COR-L47 (cell line): ENCODE results near the gene TWF1.
A peak's percentile ranks its signal among the peaks of the same experiment; 100 is the strongest.
"Not testable (repeated sequence)": the region's sequence is repeated elsewhere in the genome, so short reads cannot be mapped to it uniquely, and the experiment has no call there.

Experiments
- DNase-seq: peaks from one replicate; lab custom pipeline; 2025; lab: John Stamatoyannopoulos, UW

TWF1 gene

DNA sequence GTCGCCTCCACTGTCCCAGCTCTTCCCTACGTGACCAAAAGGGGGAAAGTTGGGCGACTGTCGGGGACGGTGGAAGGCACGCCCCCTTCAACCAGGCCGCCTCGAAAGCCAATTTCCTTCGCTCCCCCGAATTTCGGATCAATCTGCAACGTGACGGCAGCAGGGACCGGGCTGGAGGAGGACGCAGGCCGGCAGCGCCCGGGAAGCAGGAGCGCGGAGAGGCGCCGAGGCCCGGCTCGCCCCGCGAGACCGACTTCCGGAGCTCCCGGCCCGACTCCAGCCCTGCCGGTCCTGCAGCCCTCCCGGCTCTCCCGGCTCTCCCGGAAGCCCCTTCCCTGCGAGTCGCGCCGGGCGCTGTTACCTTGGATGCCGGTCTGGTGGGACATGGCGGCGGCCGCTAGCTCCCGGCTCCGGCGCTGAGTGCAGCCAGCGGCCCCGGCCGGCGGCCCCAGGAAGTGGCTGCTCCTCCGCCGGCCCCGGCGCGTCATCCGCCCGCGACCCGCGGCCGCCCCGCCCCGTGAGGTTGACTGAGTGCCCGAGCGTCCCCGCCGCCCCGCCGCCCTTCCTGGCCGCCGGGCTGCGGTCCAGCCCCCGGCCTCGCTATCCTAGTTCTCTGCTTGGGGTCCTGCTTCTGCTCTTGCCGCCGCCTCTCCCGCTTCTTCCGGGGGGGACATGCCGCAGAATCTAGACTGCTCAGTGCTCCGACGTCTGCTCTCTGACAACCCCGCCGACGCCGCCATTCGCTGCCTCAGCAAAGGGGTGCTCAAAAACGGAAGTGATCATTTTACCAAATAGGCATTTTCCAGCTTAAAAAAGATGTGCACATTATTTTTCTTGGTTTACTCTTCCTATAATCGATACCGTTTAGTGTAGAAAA is at the start of gene TWF1:
Gene TWF1, minus strand, starts transcription at position 458 of the 877 bp plus-strand sequence. Its CDS starts 72 bp downstream, at position 386.
- peak; percentile 76 for DNase-seq

DNA sequence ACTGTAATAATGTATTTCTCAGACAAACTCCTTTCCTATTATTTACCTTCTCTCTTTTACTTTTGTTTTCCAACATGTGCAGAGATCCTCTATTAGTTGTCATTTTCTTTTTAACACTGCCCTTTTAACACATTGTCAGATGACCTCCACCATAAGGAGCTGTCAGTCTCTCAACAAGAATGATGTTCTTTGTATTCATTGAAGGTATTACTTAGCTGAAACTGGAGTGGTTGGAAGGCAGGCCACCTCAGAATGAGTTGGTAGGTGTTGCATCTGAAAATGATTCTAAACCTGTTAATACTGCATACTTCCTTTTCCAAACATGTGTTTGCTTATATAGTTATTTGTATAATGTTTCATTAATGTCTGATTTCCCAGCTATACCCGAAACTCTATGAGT is 46.6 kb upstream of the TWF1 start:
- DNase-seq, result no peak

DNA sequence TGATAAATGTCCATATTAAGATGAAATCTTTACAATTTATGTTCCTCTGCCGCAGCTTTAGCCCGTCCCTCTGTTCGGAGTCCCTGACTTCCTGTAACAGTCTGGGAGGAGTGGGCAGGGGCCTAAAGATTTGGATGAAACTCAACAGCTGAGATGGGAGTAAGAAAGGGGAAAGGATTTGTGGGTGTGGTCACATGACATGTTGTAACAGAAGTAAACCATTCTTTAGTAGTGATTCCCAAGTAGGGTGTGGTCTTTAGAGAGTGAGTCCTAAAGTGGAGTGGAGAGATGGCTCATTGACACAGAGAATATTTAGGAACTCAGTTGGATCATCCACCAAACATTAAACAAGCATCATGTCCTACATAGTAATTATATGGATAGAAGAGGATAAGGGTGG is 42.7 kb upstream of the TWF1 start:
- DNase-seq, result no peak

DNA sequence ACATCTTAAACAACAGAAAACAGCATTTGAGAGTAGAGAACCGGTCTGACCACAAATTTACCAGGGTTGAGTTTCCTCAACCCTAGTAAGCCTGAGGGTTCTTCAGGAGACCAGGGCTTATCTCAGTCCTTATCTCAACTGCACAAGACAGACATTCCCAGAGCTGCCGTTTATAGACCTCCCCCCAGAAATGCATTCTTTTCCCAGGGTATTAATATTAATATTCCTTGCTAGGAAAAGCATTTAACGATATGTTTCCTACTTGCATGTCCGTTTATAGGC is 42.0 kb upstream of the TWF1 start:
- no peak for DNase-seq

DNA sequence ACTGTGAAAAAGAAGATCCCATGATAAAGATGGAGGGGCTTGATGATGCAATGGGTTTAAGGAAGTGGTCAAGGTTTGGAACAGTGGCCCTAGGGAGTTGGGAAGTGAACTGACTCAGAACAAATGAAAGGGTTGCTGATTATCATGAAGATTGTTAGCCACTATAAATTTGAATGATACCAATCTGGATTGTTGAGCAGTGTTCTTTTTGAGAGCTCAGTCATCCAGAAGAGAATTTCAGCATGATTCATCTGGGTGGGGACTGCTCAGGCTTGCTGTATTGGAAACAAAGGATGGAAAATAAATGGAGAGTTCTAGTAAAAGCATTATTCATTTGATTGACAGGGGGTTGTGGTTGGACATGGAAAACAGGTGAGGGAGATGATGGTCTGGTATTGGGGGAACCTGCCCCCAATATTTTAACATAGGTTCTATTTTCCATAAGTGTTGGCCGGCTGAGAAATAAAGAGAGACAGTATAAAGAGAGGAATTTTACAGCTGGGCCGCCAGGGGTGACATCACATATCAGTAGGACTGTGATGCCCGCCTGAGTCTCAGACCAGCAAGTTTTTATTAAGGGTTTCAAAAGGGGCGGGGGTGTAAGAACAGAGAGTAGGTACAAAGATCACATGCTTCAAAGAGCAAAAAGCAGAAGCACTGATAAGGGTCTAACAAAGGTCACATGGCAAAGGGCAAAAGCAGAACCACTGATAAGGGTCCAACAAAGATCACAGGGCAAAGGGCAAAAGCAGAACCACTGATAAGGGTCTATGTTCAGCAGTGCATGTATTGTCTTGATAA is 41.5 kb upstream of the TWF1 start:
- DNase-seq, result not testable (repeated sequence)

DNA sequence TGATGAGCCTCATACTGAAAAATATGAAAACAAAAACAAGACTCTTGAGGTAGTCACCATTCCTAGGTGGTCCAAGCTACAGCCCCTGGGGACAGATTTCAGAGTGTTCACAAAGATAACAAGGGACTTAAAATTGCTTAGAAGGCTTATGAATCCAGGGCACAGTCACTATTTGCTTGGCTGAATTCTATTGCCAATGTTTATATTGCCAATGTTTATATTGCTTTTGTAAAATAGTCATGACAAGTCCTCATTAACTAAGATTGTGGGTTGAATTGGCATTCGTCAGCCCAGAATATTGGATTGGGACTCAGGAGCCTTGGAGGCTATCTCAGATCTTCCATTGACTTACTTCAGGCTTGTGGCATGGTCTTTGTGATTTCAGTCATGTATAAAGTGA is 36.1 kb upstream of the TWF1 start:
- no peak for DNase-seq

DNA sequence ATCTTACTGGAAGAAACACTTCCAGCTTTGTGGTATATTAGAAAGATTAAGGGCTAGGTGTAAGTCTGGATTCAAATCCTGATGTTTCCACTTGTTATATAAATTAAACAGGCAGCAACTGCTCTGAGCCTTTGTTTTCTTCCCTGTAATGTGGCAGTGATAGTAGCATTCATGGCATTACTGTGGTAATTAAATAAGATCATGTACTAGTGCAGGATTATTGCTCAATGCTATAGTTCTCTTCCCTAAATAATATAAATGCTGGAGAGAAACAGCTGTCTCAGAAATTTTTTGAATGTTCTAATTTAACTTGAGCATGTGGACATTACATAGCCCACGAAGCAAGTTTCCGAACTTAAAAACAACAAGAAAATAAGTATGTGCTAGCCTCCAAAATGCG is 35.1 kb upstream of the TWF1 start:
- DNase-seq, result no peak

DNA sequence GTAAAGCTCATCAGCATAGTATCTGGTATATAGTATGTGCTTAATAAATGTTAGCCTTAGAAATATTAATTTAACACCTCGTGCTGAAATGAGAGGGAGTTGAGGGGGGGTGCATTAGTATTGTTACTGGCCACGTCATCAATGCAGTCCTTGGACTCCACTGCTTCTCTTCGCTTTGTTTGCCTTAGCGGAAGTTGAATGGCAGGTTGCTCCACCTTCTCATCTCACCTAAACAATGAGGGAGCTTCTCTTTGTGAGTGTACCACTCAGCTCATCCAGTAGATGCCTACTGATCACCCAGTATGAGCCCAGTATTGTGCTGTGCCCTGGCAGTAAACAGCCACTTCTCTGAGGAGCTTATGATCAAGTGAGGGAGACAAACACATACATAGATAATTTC is 34.2 kb upstream of the TWF1 start:
- DNase-seq, result no peak

DNA sequence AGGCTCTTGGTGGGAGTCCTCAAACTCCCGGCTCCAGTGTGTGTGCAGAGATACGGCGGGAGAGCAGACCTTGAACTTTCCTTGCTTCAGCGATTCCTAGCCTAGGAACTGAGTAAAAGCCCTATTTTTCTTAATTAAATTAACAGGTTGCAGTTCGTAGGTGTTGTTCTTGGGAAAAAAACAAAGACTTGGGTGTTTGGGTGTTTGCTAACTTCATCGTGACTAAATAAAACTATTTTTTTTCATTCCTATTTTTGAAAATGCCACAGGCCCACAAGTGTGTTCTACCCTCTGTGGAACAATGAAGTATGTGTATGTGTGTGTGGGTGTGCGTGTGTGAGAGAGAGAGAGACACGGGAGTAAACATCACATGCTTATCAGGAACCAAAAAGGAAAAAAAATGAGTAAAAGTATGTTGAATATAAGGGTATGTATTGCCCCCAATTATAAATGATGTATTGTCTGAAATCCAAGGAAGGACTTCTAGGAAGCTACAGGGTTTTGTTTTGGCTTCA is 30.4 kb upstream of the TWF1 start:
- DNase-seq, result no peak

DNA sequence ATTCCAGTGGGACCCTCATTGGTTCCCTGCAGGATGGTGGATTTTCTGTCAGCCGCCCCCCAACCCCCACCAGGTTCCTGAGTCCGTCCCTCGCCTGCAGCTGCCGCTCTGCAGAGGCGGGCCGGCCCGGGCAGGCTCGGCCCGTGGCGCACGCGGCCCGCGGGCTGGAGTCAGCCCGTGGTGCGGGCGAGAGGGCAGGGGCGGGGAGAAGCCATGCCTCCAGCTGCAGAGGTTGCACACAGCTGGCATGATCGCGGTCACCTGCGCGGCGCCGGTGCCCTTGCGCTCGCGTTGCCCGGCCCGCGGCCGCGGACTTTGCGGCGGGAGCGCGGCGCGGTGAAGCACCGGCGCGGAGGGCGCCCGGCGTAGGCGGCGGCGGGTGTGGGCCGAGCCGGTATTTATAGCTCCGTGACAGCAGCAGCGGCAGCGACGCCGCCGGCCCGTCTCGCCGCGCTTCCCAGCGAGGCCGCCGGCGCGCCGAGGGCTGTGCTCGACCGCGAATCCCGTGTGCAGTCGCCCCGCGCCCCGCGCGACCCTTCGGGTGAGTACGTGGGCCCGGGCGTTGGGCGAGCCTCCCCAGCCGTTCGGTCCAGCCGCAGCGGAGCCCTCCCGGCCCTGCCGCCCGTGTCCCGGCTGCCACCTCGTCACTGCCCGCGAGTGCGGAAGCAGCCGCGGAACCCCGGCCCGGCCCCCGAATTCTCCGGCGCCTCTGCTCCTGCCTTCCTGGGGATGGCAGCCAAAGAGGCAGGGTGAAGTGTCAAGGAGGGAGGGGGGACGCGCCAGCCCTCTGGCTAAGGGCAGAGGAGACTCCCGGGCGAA is 29.7 kb upstream of the TWF1 start, which contains the start of gene TMEM117:
Gene TMEM117, plus strand, starts transcription at position 426 of the 819 bp plus-strand sequence.
- DNase-seq, result peak; percentile 5

DNA sequence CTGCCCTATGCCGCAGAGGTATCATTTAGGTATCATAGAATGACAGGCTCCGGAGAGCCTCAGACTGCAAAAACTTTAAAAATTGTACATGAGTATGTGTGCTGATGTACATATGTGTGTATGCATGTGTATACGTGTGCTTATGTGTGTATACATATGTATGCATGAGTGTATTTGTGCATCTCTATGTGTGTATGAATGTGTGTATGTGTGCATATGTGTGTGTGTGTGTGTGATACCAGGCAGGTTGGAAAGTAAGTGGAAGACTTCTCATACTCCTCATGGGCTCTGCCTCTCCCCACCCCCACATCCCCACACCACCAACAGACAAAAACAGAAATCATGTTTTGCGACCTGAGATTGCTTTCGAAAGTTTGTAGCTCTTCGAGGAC is 29.1 kb upstream of the TWF1 start:
- no peak for DNase-seq

DNA sequence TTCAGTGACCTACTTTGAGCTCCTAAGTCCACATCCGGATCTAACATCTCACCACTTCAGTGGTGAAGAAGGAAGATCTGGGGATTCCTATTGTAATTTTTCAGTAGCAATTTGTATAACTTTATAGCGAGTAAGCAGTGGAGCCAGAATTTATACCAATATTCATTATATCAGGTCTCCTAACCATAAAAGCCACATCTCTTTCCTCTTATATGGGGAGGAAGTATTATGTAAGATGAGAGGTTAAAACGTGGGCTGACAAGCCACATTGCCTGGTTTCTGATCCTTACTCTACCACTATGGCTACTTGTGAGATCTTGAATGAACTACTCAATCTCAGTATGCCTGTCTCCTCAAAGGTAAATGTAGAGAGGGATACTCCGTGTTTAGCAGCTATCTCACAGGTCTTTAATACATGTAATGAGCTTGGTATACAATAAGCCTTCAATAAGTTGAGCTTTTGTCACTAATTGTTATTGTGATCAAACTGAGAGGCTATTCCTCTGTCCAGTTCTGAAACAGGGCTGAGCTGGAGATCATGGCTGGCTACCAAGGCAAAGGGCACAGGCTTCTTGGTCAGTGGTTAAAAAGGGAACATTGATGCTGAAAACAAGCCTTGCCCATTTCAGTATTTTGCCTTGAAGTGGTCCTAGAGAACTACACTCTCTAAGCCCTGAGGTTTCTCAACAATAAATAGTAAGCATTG is 26.5 kb upstream of the TWF1 start:
- no peak for DNase-seq

DNA sequence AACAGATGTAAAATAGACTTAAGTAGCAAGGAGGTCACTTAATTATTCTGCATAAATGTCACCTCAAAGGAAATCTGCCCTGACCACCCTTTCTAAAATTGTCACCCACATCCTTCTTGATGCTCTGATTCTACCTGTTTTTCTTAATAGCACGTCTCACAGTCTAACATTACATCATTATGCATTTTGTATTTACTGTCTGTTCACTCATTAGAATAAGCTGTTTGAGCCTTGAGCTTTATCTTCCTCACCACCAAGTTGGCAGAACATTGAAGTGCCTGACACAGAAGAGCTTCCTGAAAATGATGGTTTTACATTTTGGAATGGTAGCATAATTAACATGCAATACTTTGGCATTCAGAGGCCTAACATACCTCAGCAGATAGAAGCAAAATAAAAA is 21.0 kb upstream of the TWF1 start:
- no peak for DNase-seq

DNA sequence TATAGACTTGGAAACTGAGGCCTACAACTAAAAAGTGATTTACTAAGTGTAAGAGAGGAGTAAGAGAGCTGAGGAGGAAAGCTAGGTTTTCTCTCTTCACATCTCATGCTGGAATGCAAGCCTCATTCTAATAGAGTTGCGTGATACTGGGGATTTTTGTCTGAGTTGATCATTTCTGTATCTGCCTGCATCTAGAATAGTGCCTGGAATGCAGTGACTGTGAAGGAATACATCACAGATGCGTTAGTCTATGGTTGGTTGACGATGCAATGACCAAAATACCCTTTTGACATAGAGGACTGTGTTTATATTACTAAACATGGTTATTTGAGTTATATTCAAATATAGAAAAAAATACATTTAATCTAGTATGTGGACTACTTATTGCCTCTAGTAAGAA is 20.6 kb upstream of the TWF1 start:
- no peak for DNase-seq

DNA sequence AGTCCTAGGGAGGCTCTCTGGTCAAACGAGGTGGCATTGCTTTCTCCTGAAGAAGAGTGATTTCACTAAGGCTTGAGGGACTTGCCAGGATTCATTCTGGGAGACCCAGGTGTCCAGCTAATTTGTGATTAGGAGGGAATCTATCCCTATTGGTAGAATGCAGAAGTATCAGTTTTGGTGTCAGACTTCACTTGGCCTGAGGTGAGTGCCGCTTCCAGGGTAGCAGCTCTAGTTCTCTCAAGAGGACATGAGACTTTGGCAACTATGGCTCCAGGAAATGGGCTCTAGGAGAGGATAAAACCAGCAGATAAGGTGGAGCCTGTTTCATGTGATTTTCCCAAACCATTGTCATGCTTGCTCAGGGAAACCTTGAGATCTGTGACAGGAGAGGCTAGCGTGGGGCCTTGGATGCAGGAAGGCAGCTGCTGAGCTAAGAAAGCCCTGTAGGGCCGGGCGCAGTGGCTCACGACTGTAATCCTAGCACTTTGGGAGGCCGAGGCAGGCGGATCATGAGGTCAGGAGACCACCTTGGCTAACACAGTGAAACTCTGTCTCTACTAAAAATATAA is 18.2 kb upstream of the TWF1 start:
- DNase-seq, result no peak

DNA sequence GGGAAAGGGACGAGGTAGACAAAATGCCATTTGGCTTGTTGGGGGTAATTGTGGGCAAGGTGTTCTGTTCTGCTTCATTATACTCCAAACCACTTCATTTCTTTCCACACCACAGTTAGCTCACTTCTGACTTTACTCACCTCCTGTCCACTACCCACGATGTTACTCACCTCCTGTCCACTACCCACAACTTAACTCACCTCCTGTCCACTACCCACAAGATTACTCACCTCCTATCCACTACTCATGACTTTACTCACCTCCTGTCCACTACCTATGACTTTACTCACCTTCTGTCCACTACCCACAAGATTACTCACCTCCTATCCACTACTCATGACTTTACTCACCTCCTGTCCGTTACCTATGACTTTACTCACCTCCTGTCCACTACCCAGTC is 10.1 kb upstream of the TWF1 start:
- no peak for DNase-seq

DNA sequence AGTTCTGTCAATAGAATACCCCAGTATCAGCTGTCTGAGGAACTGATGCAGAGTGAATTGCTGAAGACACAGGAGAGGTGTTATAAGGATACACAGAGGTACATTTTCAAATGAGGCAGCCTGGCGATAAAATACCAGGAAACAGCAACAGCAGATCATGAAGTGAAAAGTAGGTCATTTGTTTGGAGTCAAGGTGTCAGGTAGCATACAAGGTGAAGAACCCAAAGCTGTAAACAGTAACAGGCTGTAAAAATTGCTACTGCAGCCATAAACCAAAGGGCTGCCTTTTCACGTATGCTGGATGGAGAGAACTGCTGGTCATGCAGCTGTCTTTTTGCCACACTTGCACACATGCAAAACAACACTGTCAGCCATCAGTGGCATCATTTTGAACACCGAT is 9.3 kb upstream of the TWF1 start:
- DNase-seq, result no peak

DNA sequence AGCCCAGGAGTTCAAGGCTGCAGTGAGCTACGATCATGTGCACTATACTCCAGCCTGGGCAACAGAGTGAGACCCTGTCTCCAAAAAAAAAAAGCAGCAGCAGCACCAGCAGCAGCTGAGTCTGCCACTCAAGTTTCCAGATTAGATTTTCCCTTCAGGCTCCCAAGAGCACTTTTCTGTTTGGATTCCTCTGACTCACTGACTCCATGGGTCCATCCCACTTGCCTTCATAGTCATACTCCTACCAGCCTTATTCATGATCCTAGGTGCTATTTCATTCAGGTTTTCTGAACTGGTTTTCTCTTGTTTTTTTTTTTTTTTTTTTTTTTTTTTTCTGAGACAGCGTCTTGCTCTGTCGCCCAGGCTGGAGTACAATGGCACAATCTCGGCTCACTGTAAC is 6.8 kb upstream of the TWF1 start:
- DNase-seq, result no peak

DNA sequence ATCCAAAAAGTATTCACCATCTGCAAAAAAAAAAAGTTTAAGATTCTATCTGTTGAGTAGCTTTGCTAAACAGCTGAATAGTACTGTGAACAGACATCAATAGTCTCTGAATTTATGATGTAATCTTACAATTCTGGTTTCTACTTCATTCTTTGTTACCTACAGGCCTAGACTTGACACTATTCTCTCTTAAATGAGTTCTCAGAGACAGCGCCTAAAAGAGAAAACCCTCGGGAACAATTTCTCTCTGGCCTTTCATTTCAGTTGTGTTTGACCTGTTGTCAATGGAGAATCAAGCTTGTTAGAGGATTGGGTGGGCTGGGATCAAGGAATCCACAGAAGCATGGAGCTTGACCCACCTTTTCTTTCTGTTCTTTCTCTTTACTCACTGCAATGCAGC is 5.9 kb upstream of the TWF1 start:
- DNase-seq, result no peak

DNA sequence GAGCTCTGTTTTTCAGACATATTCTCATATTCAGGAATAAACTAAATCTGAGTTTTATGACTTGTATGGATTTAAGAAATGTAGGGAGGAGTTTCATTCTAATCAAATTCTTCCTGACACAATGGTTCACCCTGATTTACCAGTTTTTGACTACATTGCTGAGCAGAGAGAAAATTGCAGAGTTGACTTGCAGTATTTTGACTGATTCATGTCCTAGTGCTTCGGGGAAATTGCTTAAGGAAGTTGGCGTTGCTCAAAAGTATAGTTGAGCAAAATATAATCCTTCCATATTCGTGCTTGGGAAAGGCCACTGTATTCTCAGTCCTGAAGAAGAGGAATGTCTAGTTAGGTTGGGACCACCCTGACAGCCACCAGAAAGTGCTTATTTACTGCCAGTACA is 1.3 kb upstream of the TWF1 start:
- DNase-seq, result no peak

DNA sequence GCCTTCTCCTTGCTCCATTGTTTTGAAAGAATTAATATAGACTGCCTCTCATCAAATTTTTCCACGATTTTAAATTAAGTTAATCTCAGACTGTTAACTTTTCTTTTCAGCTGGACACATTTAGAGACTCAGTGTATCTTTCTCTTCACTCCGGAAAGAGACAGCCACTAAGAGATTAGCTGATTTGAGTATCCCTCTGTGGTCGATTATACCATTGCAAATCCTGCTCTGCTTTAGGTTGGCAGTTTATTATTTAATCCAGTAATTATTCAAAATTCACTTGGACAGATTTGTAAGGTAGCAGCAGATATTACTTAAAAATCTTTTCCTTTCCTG is 588 bp upstream of the TWF1 start:
- no peak for DNase-seq
